VCaP (cell line): ENCODE results near the gene CHADL.
A peak's percentile ranks its signal among the peaks of the same experiment; 100 is the strongest.

Experiments
- H3K27ac ChIP-seq: fragments of 450-650 bp; 2 replicates; pipeline ENCODE4 v1.5.1; 2017
- CTCF ChIP-seq: fragments of 450-650 bp; conservative IDR thresholded peaks from 2 replicates; pipeline ENCODE4 v1.5.1; 2017; ENCODE audit warnings: mild to moderate bottlenecking, moderate library complexity

Gene CHADL

GRCh38 chr22:41240377-41241132 is at the start of gene CHADL:
Gene CHADL (minus strand): TSS chr22:41240931. CDS start chr22:41240881, 50 bp downstream.
- H3K27ac ChIP-seq = no peak within 1 kb of the TSS
- no peak for TF ChIP-seq CTCF

- TF ChIP-seq CTCF = no peak
- peak overlapping the region; percentile 89; the same call in 1 of the 2 replicates for H3K27ac ChIP-seq
These were observed 48.9 kb upstream of the CHADL start for GRCh38 chr22:41289671-41290070.

- no peak for TF ChIP-seq CTCF
- H3K27ac ChIP-seq = peak overlapping the region; percentile 89
These were observed 47.7 kb upstream of the CHADL start for GRCh38 chr22:41288245-41288946.

GRCh38 chr22:41286639-41287091 is 45.9 kb upstream of the CHADL start:
- no peak for TF ChIP-seq CTCF
- H3K27ac ChIP-seq = peak overlapping the region; percentile 89

GRCh38 chr22:41285820-41286638 is 45.3 kb upstream of the CHADL start, which contains the start of gene RANGAP1:
Gene RANGAP1 (minus strand): TSS chr22:41286187. CDS start chr22:41281044, 5,143 bp downstream.
- peak within 1 kb of the TSS; percentile 89 for H3K27ac ChIP-seq
- peak; percentile 19; the same call in 1 of the 2 replicates for TF ChIP-seq CTCF

GRCh38 chr22:41285441-41285819 is 44.7 kb upstream of the CHADL start:
- peak overlapping the region; percentile 89 for H3K27ac ChIP-seq
- no peak for TF ChIP-seq CTCF

- peak overlapping the region; percentile 89 for H3K27ac ChIP-seq
- TF ChIP-seq CTCF = no peak
These were observed 43.7 kb upstream of the CHADL start for GRCh38 chr22:41284465-41284864.
